SK-N-SH (cell line): ENCODE results near the gene RET. TPM values are rescaled to one million over a fixed set of nuclear protein-coding genes. Genes with fewer than 3 reads are reported as not detected.
A peak's percentile ranks its signal among the peaks of the same experiment; 100 is the strongest.

Experiments used
- CTCF ChIA-PET: fragments of 300-600, 350-600 bp; formaldehyde crosslinking; extraction: SDS; loops from one replicate; lab custom pipeline; 2021; lab: Yijun Ruan, JAX
- POLR2A ChIA-PET: fragments of 350-600 bp; sonication (Branson Sonifier 250); formaldehyde crosslinking; extraction: SDS; loops from one replicate; lab custom pipeline; 2020; ENCODE audit warnings: antibody characterized with exemption, inconsistent platforms; lab: Yijun Ruan, JAX
- DNase-seq: peaks from one replicate; pipeline ENCODE4 v3.0.0; 2012
- H2AFZ ChIP-seq: fragments of 200-600 bp; sonication (generic); 2 replicates; pipeline ENCODE4 v1.8.1; 2016; ENCODE audit warnings: antibody characterized with exemption, mild to moderate bottlenecking, low read depth
- H3F3A ChIP-seq: fragments of 200-600 bp; sonication (generic); replicated peaks from 2 replicates; pipeline ENCODE3; 2016; ENCODE audit warnings: antibody characterized with exemption, mild to moderate bottlenecking; ENCODE audit not compliant: insufficient read depth
- H3K27ac ChIP-seq, 2 experiments: fragments of 200-500 bp in 1 of 2; fragments of 200-600 bp in 1 of 2; sonication (Bioruptor generic) in 1 of 2; sonication (generic), shearing (Covaris generic) in 1 of 2; 2 replicates each; pipeline versions ENCODE4 v1.5.1 to v1.6.1; 2014 to 2016; ENCODE audit warnings: low read depth in 2 of 2, inconsistent platforms in 1 of 2, low read length in 1 of 2, mild to moderate bottlenecking in 1 of 2, mixed read lengths in 1 of 2
- H3K27me3 ChIP-seq: fragments of 200-600 bp; sonication (generic), shearing (Covaris generic); 2 replicates; pipeline ENCODE4 v1.6.1; 2016; ENCODE audit warnings: mixed run types; ENCODE audit not compliant: insufficient read depth
- H3K36me3 ChIP-seq, 2 experiments: fragments of 200-500 bp in 1 of 2; fragments of 200-600 bp in 1 of 2; sonication (Bioruptor generic) in 1 of 2; sonication (generic) in 1 of 2; replicated peaks in 1 of 2; 2 replicates each; pipeline versions ENCODE3 to v1.5.1; 2014 to 2016; ENCODE audit warnings: low read length in 1 of 2, mild to moderate bottlenecking in 1 of 2; ENCODE audit not compliant: insufficient read depth in 2 of 2, control insufficient read depth in 1 of 2
- H3K4me1 ChIP-seq, 2 experiments: fragments of 200-500 bp in 1 of 2; fragments of 200-600 bp in 1 of 2; sonication (Bioruptor generic) in 1 of 2; sonication (generic), shearing (Covaris generic) in 1 of 2; 2 replicates each; pipeline versions ENCODE4 v1.5.1 to v1.6.1; 2014 to 2016; ENCODE audit warnings: low read depth in 1 of 2, low read length in 1 of 2, mixed run types in 1 of 2; ENCODE audit not compliant: insufficient read depth in 2 of 2, control insufficient read depth in 1 of 2
- H3K4me2 ChIP-seq: fragments of 200-600 bp; sonication (generic), shearing (Covaris generic); 2 replicates; pipeline ENCODE4 v1.6.1; 2017; ENCODE audit warnings: mixed run types
- H3K4me3 ChIP-seq, 2 experiments: fragments of 200-500 bp in 1 of 2; fragments of 200-600 bp in 1 of 2; sonication (Bioruptor generic) in 1 of 2; sonication (generic), shearing (Covaris generic) in 1 of 2; 2 replicates each; pipeline versions ENCODE4 v1.5.1 to v1.8.1; 2014 to 2016; ENCODE audit warnings: low read depth in 2 of 2, inconsistent platforms in 1 of 2, low read length in 1 of 2, mild to moderate bottlenecking in 1 of 2, mixed read lengths in 1 of 2, moderate library complexity in 1 of 2
- H3K79me2 ChIP-seq: fragments of 200-600 bp; sonication (generic); 2 replicates; pipeline ENCODE4 v1.8.1; 2017; ENCODE audit warnings: mild to moderate bottlenecking; ENCODE audit not compliant: insufficient read depth
- H3K9ac ChIP-seq: fragments of 200-600 bp; sonication (generic); 2 replicates; pipeline ENCODE4 v1.6.1; 2017; ENCODE audit warnings: mixed run types
- H3K9me2 ChIP-seq: fragments of 200-600 bp; sonication (generic); 2 replicates; pipeline ENCODE4 v1.6.1; 2017; ENCODE audit warnings: mixed run types
- H3K9me3 ChIP-seq: fragments of 200-600 bp; sonication (generic); 2 replicates; pipeline ENCODE4 v1.6.1; 2017; ENCODE audit warnings: mixed run types, mild to moderate bottlenecking, moderate library complexity
- H4K20me1 ChIP-seq: fragments of 200-600 bp; sonication (generic); 2 replicates; pipeline ENCODE4 v1.6.1; 2017; ENCODE audit warnings: mild to moderate bottlenecking, mixed run types; ENCODE audit not compliant: insufficient read depth
- CHD2 ChIP-seq: fragments of 150-350 bp; IDR thresholded peaks from 2 replicates; pipeline ENCODE4 v1.6.1; 2018; ENCODE audit warnings: low read length; ENCODE audit not compliant: partially characterized antibody
- EP300 ChIP-seq, 2 experiments: IDR thresholded peaks; 2 replicates each; pipeline versions ENCODE4 v1.4.0 to v1.6.1; 2012; ENCODE audit warnings: borderline replicate concordance in 1 of 2, low read depth in 1 of 2, low read length in 1 of 2
- FOXM1 ChIP-seq: IDR thresholded peaks from 2 replicates; pipeline ENCODE4 v1.4.0; 2012; ENCODE audit warnings: low read depth, mild to moderate bottlenecking
- GATA2 ChIP-seq: sonication (generic); formaldehyde crosslinking; IDR thresholded peaks from 2 replicates; pipeline ENCODE4 v1.5.0; 2020; ENCODE audit warnings: mild to moderate bottlenecking, missing genetic modification reagents
- MEF2A ChIP-seq: IDR thresholded peaks from 2 replicates; pipeline ENCODE4 v1.4.0; 2012; ENCODE audit warnings: low read depth, borderline replicate concordance
- MXI1 ChIP-seq: IDR thresholded peaks from 2 replicates; pipeline ENCODE4 v1.6.1; 2012; ENCODE audit warnings: mild to moderate bottlenecking, low read depth, low read length, improper control_type of control experiment
- NFIC ChIP-seq: IDR thresholded peaks from 2 replicates; pipeline ENCODE4 v1.4.0; 2012; ENCODE audit warnings: borderline replicate concordance
- NRF1 ChIP-seq: IDR thresholded peaks from 2 replicates; pipeline ENCODE4 v1.6.1; 2012; ENCODE audit warnings: low read depth, mild to moderate bottlenecking, low read length
- POLR2AphosphoS5 ChIP-seq: IDR thresholded peaks from 2 replicates; pipeline ENCODE4 v1.6.1; 2012; ENCODE audit warnings: low read depth, low read length
- RFX5 ChIP-seq: IDR thresholded peaks from 2 replicates; pipeline ENCODE4 v1.6.1; 2012; ENCODE audit warnings: mild to moderate bottlenecking, improper control_type of control experiment, low read length
- SIN3A ChIP-seq: IDR thresholded peaks from 2 replicates; pipeline ENCODE4 v1.6.1; 2012; ENCODE audit warnings: low read depth, mild to moderate bottlenecking, low read length, moderate library complexity, borderline replicate concordance
- SMC3 ChIP-seq: IDR thresholded peaks from 2 replicates; pipeline ENCODE4 v1.6.1; 2012; ENCODE audit warnings: low read depth, low read length, improper control_type of control experiment
- TCF12 ChIP-seq: IDR thresholded peaks from 2 replicates; pipeline ENCODE4 v1.4.0; 2012
- TEAD4 ChIP-seq: IDR thresholded peaks from 2 replicates; pipeline ENCODE4 v1.4.0; 2012; ENCODE audit warnings: mild to moderate bottlenecking, borderline replicate concordance; ENCODE audit not compliant: insufficient read depth
- WGBS: methylation state at CpG from one replicate; pipeline ENCODE4 v1.1.6; 2017; ENCODE audit warnings: low lambda C conversion rate; 5-methylcytosine and 5-hydroxymethylcytosine counted together
- polyA plus RNA-seq, 3 experiments: library from polyadenylated mRNA; depleted of rRNA; stranded (reverse); fragments of >200 nt; gene quantifications; 2 replicates each; pipeline ENCODE4 v1.2.3, GENCODE V29; 2012
- TF ChIP-seq, protein P1 (sequence below): fragments of 200-600 bp; sonication (generic); IDR thresholded peaks from 2 replicates; pipeline ENCODE4 v1.6.1; 2017; ENCODE audit warnings: antibody characterized with exemption, mild to moderate bottlenecking, moderate library complexity
- TF ChIP-seq, protein P2 (sequence below): IDR thresholded peaks from 2 replicates; pipeline ENCODE4 v1.4.0; 2012; ENCODE audit warnings: low read depth, borderline replicate concordance
- TF ChIP-seq, protein P3 (sequence below): IDR thresholded peaks from 2 replicates; pipeline ENCODE4 v1.6.1; 2012; ENCODE audit warnings: mild to moderate bottlenecking, low read depth, low read length, moderate library complexity
- TF ChIP-seq, protein P4 (sequence below): fragments of 150-350 bp; IDR thresholded peaks from 2 replicates; pipeline ENCODE4 v1.6.1; 2017; ENCODE audit warnings: antibody characterized with exemption, low read length, low read depth, borderline replicate concordance

The RET gene
- polyA plus RNA-seq, 1 of the 3 experiments (the other 2 are of a cell fraction) = 3.2 TPM

DNA sequence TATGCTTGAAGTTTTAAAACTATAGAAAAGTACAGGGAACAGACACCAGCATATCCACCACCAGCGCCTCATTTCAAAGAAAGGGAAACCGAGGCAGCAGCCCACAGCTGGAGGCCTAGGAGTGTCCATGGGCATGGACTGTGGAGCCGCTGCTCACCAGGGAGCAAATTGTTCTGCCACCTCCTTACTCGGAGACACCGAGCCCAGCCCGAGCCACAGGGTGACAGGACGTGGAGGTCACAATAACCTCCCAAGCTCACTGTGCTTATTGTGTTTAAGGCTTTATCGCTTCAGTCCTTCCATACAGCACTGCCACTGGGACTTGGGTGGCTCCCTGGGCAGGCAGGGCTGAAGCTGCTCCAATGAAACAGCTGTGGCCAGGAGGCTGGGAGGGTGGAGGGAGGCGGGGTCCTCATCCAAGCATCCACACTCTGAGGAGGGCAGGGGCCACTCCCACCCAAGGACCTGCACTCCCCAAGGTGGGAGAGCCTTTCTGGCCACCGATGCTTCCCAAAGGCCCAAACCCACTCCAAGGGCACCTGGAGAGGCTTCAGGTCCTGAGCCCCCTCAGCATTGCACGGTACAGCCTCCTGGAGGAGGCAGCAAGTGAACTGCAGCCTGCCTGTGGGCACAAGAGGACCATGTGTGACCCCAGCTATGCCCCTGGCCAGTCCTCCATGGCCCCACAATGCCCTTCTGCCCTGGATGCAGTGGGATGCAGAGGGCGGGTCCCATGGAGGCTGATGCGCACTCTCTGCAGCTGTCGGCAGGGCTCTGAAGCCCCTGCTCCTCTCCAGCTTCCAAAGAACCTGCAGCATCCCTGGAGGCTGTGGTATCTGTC is 38.7 kb upstream of the RET start:
- Histone ChIP-seq H3K79me2 (no peaks in the 10 kb centered on the region), H2AFZ (no peak overlapping the region), H3K4me1 (peaks cover 0 to 58% of the 10 kb centered on the region in 2 experiments; a peak in 2 of 4 replicates), H3K4me2 (no peak overlapping the region), H3K27me3 (no peaks in the 10 kb centered on the region), H3K9me3 (no peaks in the 10 kb centered on the region), H3K9me2 (no peaks in the 10 kb centered on the region), H4K20me1 (no peaks in the 10 kb centered on the region), H3K4me3 (no peak overlapping the region), H3K36me3 (no peaks in the 10 kb centered on the region), H3K27ac (peak overlapping the region in 1 of 2 experiments; percentile 68; a peak in 2 of 4 replicates), H3F3A (no peaks in the 10 kb centered on the region), H3K9ac (no peak overlapping the region)
- POLR2A ChIA-PET = interaction anchor here (0.7 to 1.9 kb wide), 5 partner anchors 11 to 68 kb away, joined by 3 to 8 read pairs (median 3); partner anchors contain the start of gene RET
- WGBS = 57% methylated on average over 10 of the region's 14 CpGs
- DNase-seq = peak; percentile 29
- CTCF ChIA-PET = interaction anchor here (2.4 kb wide), 1 partner anchor 41 kb away, joined by 7 read pairs; no protein-coding TSS in a partner anchor
- no peak for TF ChIP-seq POLR2AphosphoS5
- TF ChIP-seq RFX5 = no peak
- TF ChIP-seq NRF1 = no peak
- no peak for TF ChIP-seq NFIC
- no peak for TF ChIP-seq TEAD4
- no peak for TF ChIP-seq GATA2
- TF ChIP-seq, protein P1, sequence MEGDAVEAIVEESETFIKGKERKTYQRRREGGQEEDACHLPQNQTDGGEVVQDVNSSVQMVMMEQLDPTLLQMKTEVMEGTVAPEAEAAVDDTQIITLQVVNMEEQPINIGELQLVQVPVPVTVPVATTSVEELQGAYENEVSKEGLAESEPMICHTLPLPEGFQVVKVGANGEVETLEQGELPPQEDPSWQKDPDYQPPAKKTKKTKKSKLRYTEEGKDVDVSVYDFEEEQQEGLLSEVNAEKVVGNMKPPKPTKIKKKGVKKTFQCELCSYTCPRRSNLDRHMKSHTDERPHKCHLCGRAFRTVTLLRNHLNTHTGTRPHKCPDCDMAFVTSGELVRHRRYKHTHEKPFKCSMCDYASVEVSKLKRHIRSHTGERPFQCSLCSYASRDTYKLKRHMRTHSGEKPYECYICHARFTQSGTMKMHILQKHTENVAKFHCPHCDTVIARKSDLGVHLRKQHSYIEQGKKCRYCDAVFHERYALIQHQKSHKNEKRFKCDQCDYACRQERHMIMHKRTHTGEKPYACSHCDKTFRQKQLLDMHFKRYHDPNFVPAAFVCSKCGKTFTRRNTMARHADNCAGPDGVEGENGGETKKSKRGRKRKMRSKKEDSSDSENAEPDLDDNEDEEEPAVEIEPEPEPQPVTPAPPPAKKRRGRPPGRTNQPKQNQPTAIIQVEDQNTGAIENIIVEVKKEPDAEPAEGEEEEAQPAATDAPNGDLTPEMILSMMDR = no peak
- TF ChIP-seq SMC3 = no peak
- TF ChIP-seq CHD2 = no peak
- no peak for TF ChIP-seq SIN3A
- TF ChIP-seq, protein P2, sequence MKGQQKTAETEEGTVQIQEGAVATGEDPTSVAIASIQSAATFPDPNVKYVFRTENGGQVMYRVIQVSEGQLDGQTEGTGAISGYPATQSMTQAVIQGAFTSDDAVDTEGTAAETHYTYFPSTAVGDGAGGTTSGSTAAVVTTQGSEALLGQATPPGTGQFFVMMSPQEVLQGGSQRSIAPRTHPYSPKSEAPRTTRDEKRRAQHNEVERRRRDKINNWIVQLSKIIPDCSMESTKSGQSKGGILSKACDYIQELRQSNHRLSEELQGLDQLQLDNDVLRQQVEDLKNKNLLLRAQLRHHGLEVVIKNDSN = no peak
- TF ChIP-seq MXI1 = no peak
- TF ChIP-seq, protein P3, sequence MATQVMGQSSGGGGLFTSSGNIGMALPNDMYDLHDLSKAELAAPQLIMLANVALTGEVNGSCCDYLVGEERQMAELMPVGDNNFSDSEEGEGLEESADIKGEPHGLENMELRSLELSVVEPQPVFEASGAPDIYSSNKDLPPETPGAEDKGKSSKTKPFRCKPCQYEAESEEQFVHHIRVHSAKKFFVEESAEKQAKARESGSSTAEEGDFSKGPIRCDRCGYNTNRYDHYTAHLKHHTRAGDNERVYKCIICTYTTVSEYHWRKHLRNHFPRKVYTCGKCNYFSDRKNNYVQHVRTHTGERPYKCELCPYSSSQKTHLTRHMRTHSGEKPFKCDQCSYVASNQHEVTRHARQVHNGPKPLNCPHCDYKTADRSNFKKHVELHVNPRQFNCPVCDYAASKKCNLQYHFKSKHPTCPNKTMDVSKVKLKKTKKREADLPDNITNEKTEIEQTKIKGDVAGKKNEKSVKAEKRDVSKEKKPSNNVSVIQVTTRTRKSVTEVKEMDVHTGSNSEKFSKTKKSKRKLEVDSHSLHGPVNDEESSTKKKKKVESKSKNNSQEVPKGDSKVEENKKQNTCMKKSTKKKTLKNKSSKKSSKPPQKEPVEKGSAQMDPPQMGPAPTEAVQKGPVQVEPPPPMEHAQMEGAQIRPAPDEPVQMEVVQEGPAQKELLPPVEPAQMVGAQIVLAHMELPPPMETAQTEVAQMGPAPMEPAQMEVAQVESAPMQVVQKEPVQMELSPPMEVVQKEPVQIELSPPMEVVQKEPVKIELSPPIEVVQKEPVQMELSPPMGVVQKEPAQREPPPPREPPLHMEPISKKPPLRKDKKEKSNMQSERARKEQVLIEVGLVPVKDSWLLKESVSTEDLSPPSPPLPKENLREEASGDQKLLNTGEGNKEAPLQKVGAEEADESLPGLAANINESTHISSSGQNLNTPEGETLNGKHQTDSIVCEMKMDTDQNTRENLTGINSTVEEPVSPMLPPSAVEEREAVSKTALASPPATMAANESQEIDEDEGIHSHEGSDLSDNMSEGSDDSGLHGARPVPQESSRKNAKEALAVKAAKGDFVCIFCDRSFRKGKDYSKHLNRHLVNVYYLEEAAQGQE = no peak
- TF ChIP-seq MEF2A = no peak
- no peak for TF ChIP-seq EP300 (IDR thresholded peaks at IDR 0.05; ENCODE audit: borderline replicate concordance in 1 of 2, low read depth in 1 of 2, low read length in 1 of 2)
- no peak for TF ChIP-seq FOXM1
- TF ChIP-seq, protein P4, sequence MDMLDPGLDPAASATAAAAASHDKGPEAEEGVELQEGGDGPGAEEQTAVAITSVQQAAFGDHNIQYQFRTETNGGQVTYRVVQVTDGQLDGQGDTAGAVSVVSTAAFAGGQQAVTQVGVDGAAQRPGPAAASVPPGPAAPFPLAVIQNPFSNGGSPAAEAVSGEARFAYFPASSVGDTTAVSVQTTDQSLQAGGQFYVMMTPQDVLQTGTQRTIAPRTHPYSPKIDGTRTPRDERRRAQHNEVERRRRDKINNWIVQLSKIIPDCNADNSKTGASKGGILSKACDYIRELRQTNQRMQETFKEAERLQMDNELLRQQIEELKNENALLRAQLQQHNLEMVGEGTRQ = no peak
- no peak for TF ChIP-seq TCF12
